ENCODE data around the gene RAI1. TPM values are rescaled to one million over a fixed set of nuclear protein-coding genes. Genes with fewer than 3 reads are reported as not detected.

RAI1 gene
- total RNA-seq, 4 donors from 2014 or later = 19.4 to 38.2 (median 35.3) TPM

GRCh38 chr17:17712268-17712924 is 31.1 kb downstream of the RAI1 start:
- WGBS, 2 donors = 79 to 82% methylated on average over 5 of the region's 5 CpGs
- intact Hi-C loops (cut with DNase I; ENCODE audit: low total_unique reads) = no loop called here
- no peak for DNase-seq (ENCODE audit: low spot score in 2 of 2)
- no peak for TF ChIP-seq POLR2A (IDR thresholded peaks at IDR 0.05)
- TF ChIP-seq CTCF (IDR thresholded peaks at IDR 0.05) = no peak
- no peak overlapping the region for H3K4me3 ChIP-seq (ENCODE audit: low read depth, poor library complexity, severe bottlenecking)

- H3K4me3 ChIP-seq (ENCODE audit: low read depth, poor library complexity, severe bottlenecking) = no peak overlapping the region
- intact Hi-C loops (cut with DNase I; ENCODE audit: low total_unique reads) = no loop called here
- TF ChIP-seq POLR2A (IDR thresholded peaks at IDR 0.05) (no peak), CTCF (IDR thresholded peaks at IDR 0.05) (no peak)
- WGBS, 2 donors = 37 to 51% methylated on average over 7 of the region's 7 CpGs
- DNase-seq (ENCODE audit: low spot score in 2 of 2) = no peak
Measured at GRCh38 chr17:17713839-17714238, 32.6 kb downstream of the RAI1 start.

GRCh38 chr17:17714261-17714866 is 33.1 kb downstream of the RAI1 start:
- no peak for DNase-seq (ENCODE audit: low spot score in 2 of 2)
- intact Hi-C loops (cut with DNase I; ENCODE audit: low total_unique reads) = no loop called here
- H3K4me3 ChIP-seq (ENCODE audit: low read depth, poor library complexity, severe bottlenecking) = no peak overlapping the region
- 76 to 81% methylated on average over 16 of the region's 16 CpGs for WGBS, 2 donors
- TF ChIP-seq CTCF (IDR thresholded peaks at IDR 0.05) = no peak

GRCh38 chr17:17714879-17715278 is 33.6 kb downstream of the RAI1 start:
- 74 to 82% methylated on average over 3 of the region's 3 CpGs for WGBS, 2 donors
- intact Hi-C loops (cut with DNase I; ENCODE audit: low total_unique reads) = no loop called here
- no peak overlapping the region for H3K4me3 ChIP-seq (ENCODE audit: low read depth, poor library complexity, severe bottlenecking)
- no peak for DNase-seq (ENCODE audit: low spot score in 2 of 2)
- TF ChIP-seq CTCF (IDR thresholded peaks at IDR 0.05) (no peak), POLR2A (IDR thresholded peaks at IDR 0.05) (no peak)

GRCh38 chr17:17716837-17717523 is 35.7 kb downstream of the RAI1 start:
- no peak for TF ChIP-seq POLR2A (IDR thresholded peaks at IDR 0.05)
- no peak for TF ChIP-seq CTCF (IDR thresholded peaks at IDR 0.05)
- WGBS, 2 donors = 79 to 87% methylated on average over 7 of the region's 7 CpGs
- no peak overlapping the region for H3K4me3 ChIP-seq (ENCODE audit: low read depth, poor library complexity, severe bottlenecking)
- intact Hi-C loops (cut with DNase I; ENCODE audit: low total_unique reads) = no loop called here
- no peak for DNase-seq (ENCODE audit: low spot score in 2 of 2)

All from lower leg skin (tissue), 4 donors.